Parathyroid adenoma (tissue), 2 donors: ENCODE data around the gene RAB4B.

Experiments used
- H2AFZ ChIP-seq: fragments of 300-600 bp; sonication (generic); one replicate; pipeline ENCODE4 v1.7.0; 2017; ENCODE audit warnings: antibody characterized with exemption, mild to moderate bottlenecking
- H3K27ac ChIP-seq: fragments of 300-600 bp; sonication (generic); one replicate; pipeline ENCODE4 v1.7.0; 2017
- H3K27me3 ChIP-seq: fragments of 300-600 bp; sonication (generic); one replicate; pipeline ENCODE4 v1.7.0; 2017; ENCODE audit warnings: low read length; ENCODE audit not compliant: control insufficient read depth, insufficient read depth
- H3K36me3 ChIP-seq: fragments of 300-600 bp; sonication (generic); one replicate; pipeline ENCODE4 v1.7.0; 2017; ENCODE audit warnings: low read length; ENCODE audit not compliant: control insufficient read depth, insufficient read depth
- H3K4me1 ChIP-seq: fragments of 300-600 bp; sonication (generic); one replicate; pipeline ENCODE4 v1.7.0; 2017; ENCODE audit warnings: control low read depth
- H3K4me2 ChIP-seq: fragments of 300-600 bp; sonication (generic); one replicate; pipeline ENCODE4 v1.7.0; 2017; ENCODE audit warnings: low read length
- H3K4me3 ChIP-seq: fragments of 300-600 bp; sonication (generic); one replicate; pipeline ENCODE4 v1.7.0; 2017; ENCODE audit warnings: low read depth, low read length
- H3K79me2 ChIP-seq: fragments of 300-600 bp; sonication (generic); one replicate; pipeline ENCODE4 v1.7.0; 2017; ENCODE audit warnings: control low read depth
- H3K9ac ChIP-seq: fragments of 300-600 bp; sonication (generic); one replicate; pipeline ENCODE4 v1.7.0; 2017; ENCODE audit warnings: mild to moderate bottlenecking
- H3K9me3 ChIP-seq: fragments of 300-600 bp; sonication (generic); one replicate; pipeline ENCODE4 v1.7.0; 2017; ENCODE audit warnings: low read length; ENCODE audit not compliant: control insufficient read depth
- TF ChIP-seq, protein P1 (sequence below): fragments of 300-600 bp; sonication (generic); IDR thresholded peaks from one replicate; pipeline ENCODE4 v1.7.0; 2017; ENCODE audit warnings: antibody characterized with exemption, mild to moderate bottlenecking
- donor health status: primary hyperparathyroidism.

The RAB4B gene

DNA sequence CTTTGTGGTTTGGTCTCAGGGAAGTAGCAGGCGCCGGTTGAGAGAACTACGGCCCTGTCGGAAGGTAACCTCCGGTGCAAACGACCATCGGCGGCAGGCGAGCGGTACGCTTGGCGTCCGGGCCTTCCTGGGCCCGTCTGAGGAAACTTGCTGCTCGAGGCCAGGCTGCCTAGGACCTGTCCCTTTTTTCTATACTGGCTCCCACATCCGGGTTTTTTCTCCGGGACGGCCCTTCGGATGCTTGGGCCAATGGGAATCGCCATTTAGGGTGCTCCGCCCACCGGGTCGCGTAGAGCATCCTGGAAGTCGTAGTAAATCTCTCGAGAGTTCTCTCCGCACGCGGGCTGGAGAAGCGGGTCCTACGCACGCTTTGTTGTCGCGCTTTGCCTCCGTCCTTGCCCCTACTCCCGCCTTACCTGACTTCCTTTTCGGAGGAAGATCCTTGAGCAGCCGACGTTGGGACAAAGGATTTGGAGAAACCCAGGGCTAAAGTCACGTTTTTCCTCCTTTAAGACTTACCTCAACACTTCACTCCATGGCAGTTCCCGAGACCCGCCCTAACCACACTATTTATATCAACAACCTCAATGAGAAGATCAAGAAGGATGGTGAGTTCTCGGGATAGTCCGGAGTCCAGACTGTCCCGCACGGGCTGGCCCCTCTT lies 27.0 kb upstream of the RAB4B start, which contains the start of gene SNRPA:
Gene SNRPA (plus strand): TSS at position 330 of the 664 bp plus-strand sequence. CDS start 206 bp downstream, at position 536.
- TF ChIP-seq, protein P1, sequence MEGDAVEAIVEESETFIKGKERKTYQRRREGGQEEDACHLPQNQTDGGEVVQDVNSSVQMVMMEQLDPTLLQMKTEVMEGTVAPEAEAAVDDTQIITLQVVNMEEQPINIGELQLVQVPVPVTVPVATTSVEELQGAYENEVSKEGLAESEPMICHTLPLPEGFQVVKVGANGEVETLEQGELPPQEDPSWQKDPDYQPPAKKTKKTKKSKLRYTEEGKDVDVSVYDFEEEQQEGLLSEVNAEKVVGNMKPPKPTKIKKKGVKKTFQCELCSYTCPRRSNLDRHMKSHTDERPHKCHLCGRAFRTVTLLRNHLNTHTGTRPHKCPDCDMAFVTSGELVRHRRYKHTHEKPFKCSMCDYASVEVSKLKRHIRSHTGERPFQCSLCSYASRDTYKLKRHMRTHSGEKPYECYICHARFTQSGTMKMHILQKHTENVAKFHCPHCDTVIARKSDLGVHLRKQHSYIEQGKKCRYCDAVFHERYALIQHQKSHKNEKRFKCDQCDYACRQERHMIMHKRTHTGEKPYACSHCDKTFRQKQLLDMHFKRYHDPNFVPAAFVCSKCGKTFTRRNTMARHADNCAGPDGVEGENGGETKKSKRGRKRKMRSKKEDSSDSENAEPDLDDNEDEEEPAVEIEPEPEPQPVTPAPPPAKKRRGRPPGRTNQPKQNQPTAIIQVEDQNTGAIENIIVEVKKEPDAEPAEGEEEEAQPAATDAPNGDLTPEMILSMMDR: no peak
- Histone ChIP-seq H3K4me2 (peak within 1 kb of the TSS; percentile 99), H3K27ac (peak within 1 kb of the TSS; percentile 94), H3K27me3 (no peaks in the 10 kb centered on the region), H3K79me2 (peaks cover 27% of the 10 kb centered on the region), H3K4me1 (peaks cover 11% of the 10 kb centered on the region), H3K9ac (peak within 1 kb of the TSS; percentile 42), H3K9me3 (no peaks in the 10 kb centered on the region), H2AFZ (peak within 1 kb of the TSS; percentile 87), H3K4me3 (peak within 1 kb of the TSS; percentile 98), H3K36me3 (no peaks in the 10 kb centered on the region)

DNA sequence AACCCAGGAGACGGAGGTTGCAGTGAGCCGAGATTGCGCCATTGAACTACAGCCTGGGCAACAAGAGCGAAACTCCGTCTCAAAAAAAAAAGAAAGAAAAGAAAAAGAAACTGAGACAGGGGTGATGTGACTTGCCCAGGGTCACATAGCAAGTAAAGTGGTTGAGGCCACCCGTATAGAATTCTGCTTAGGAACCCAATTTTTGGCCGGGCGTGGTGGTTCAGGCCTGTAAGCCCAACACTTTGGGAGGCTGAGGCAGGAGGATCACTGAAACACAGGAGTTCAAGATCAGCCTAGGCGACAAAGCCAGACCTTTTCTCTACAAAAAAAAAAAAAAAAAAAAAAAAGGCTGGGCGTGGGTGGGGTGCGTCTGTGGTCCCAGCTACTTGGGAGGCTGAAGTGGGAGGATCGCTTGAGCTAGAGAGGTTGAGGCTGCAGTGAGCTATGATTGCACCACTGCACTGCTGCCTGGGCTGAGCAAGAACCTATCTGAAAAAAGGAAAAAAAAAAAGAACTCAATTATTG lies 25.7 kb upstream of the RAB4B start:
- Histone ChIP-seq H3K27ac (no peak overlapping the region), H2AFZ (no peak overlapping the region), H3K9me3 (no peaks in the 10 kb centered on the region), H3K4me2 (peak overlapping the region; percentile 93), H3K4me1 (peaks cover 11% of the 10 kb centered on the region), H3K36me3 (no peaks in the 10 kb centered on the region), H3K79me2 (peaks cover 32% of the 10 kb centered on the region), H3K4me3 (no peak overlapping the region), H3K27me3 (no peaks in the 10 kb centered on the region), H3K9ac (no peak overlapping the region)
- TF ChIP-seq, protein P1: no peak

DNA sequence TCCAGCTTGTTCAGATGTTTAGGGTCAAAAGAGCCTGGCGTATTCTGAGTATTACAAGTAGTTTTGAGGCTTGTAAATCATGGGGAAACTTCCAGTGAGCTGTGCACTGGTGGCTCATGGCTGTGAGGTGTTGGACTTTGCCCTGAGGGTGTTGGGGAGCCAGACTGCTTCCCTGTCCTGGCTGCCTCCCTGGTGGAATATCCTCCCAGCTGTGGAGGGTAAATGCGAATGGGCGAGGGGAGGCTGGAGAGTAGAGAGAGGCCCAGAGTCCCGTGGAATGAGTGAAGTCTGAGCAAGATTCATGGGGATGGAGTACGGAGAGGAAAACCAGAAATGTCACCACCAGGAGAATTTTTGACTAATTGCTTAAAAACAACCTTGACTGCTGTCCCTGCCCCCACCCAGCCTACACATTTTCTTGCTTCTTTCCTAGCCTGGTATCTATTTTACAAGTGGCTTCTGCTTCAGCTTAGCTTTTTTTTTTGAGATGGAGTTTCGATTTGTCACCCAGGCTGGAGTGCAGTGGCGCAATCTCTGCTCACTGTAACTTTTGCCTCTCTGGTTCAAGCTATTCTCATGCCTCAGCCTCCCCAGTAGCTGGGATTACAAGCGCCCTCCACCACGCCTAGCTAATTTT lies 23.3 kb upstream of the RAB4B start:
- H3K27me3 ChIP-seq: no peaks in the 10 kb centered on the region
- no peaks in the 10 kb centered on the region for H3K9me3 ChIP-seq
- no peak overlapping the region for H3K27ac ChIP-seq
- H3K4me1 ChIP-seq: peaks cover 4% of the 10 kb centered on the region
- no peaks in the 10 kb centered on the region for H3K36me3 ChIP-seq
- no peak overlapping the region for H2AFZ ChIP-seq
- no peak overlapping the region for H3K4me3 ChIP-seq
- no peak overlapping the region for H3K4me2 ChIP-seq
- H3K9ac ChIP-seq: no peak overlapping the region
- H3K79me2 ChIP-seq: peaks cover 32% of the 10 kb centered on the region
- TF ChIP-seq, protein P1: no peak

DNA sequence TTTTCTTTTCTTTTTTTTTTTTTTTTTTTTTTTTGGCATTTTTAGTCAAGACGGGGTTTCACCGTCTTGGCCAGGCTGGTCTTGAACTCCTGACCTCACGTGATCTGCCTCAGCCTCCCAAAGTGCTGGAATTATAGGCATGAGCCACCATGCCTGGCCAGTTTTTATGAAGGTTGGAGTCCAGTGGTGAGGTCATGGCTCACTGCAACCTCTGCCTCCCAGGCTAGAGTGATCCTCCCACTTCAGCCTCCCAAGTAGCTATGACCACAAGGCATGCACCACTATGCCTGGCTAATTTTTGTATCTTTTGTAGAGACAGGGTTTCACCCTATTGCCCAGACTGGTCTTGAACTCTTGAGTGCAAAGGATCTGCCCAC lies 22.8 kb upstream of the RAB4B start:
- Histone ChIP-seq H2AFZ (no peak overlapping the region), H3K4me2 (no peak overlapping the region), H3K36me3 (no peaks in the 10 kb centered on the region), H3K79me2 (peaks cover 32% of the 10 kb centered on the region), H3K9ac (no peak overlapping the region), H3K4me1 (no peaks in the 10 kb centered on the region), H3K27ac (no peak overlapping the region), H3K4me3 (no peak overlapping the region), H3K9me3 (no peaks in the 10 kb centered on the region), H3K27me3 (no peaks in the 10 kb centered on the region)
- TF ChIP-seq, protein P1: no peak
